Mucosa of descending colon (tissue), 3 donors: ENCODE results near the gene TRDMT1. TPM values are rescaled to one million over a fixed set of nuclear protein-coding genes. Genes with fewer than 3 reads are reported as not detected.

ENCODE experiments used
- ATAC-seq: fragments of 200-7000 bp; cut with Tn5 transposase; one replicate; pipeline ENCODE4 v1.9.1; 2020; ENCODE audit warnings: mild to moderate bottlenecking, moderate library complexity
- DNase-seq, 3 donors: peaks; one replicate each; pipeline ENCODE4 v3.0.0-alpha.2; 2020
- H3K36me3 ChIP-seq: fragments of 200-600 bp; one replicate; pipeline ENCODE4 v1.8.0; 2021; ENCODE audit warnings: low read depth, mild to moderate bottlenecking
- H3K4me1 ChIP-seq: fragments of 200-600 bp; one replicate; pipeline ENCODE4 v1.8.0; 2021; ENCODE audit warnings: low read depth, mild to moderate bottlenecking
- H3K4me3 ChIP-seq: fragments of 200-600 bp; one replicate; pipeline ENCODE4 v1.8.0; 2021; ENCODE audit warnings: mild to moderate bottlenecking
- H3K9me3 ChIP-seq: fragments of 200-600 bp; one replicate; pipeline ENCODE4 v1.8.0; 2021; ENCODE audit warnings: mild to moderate bottlenecking
- intact Hi-C, 2 donors: fragments of 100-400 bp; cut with DNase I in 1 of 2; cut with micrococcal nuclease in 1 of 2; formaldehyde crosslinking; loops; one replicate each; pipeline versions ENCODE4 v1.11.0 to v1.11.1; 2022; cut with DNase I, micrococcal nuclease
- total RNA-seq, 3 donors: library from RNA; stranded (reverse); fragmentation: NEBNext Ultra II Directional in 2 of 3; extraction: Animal tissue kit (Norgen Biotek cat#: 25700) in 2 of 3; gene quantifications; one replicate each; pipeline versions ENCODE4 v1.2.1 to v1.2.4, GENCODE V29; 2021 to 2023
- TF ChIP-seq, protein P1 (sequence below): fragments of 200-600 bp; IDR thresholded peaks from one replicate; pipeline ENCODE4 v1.8.0; 2022; ENCODE audit warnings: antibody characterized with exemption, mild to moderate bottlenecking
- donor health status: DM: no; HTN: no; CAD: no; lungs with moderate emphysema.
- donor health status: DM: no; HTN: no; CAD: no.
- donor health status: DM: no; HTN: yes; CAD: no.

The TRDMT1 gene
- total RNA-seq, 3 donors from 2014 or later, result 4.7 to 7.8 (median 7.4) TPM

DNA sequence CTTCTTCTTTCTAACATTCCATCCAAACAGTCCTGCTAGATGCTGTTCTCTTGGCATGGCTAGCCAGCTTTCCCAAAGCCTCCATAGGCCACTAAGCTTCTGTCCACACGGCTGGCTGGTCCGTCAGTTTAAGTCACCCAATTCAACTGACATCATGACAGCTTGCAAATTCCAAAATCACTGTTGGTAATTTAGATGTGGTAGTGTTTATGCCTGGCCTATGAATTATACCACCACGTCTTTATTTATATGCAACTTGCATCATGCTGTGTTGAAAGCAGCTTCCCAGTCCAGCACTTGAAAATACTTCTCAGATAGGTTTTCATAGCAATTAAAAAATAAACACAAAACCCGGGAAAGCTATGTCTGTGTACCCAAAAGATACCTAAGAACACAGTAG lies 24.3 kb upstream of the TRDMT1 start:
- TF ChIP-seq, protein P1, sequence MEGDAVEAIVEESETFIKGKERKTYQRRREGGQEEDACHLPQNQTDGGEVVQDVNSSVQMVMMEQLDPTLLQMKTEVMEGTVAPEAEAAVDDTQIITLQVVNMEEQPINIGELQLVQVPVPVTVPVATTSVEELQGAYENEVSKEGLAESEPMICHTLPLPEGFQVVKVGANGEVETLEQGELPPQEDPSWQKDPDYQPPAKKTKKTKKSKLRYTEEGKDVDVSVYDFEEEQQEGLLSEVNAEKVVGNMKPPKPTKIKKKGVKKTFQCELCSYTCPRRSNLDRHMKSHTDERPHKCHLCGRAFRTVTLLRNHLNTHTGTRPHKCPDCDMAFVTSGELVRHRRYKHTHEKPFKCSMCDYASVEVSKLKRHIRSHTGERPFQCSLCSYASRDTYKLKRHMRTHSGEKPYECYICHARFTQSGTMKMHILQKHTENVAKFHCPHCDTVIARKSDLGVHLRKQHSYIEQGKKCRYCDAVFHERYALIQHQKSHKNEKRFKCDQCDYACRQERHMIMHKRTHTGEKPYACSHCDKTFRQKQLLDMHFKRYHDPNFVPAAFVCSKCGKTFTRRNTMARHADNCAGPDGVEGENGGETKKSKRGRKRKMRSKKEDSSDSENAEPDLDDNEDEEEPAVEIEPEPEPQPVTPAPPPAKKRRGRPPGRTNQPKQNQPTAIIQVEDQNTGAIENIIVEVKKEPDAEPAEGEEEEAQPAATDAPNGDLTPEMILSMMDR, result no peak
- no peak overlapping the region for H3K4me3 ChIP-seq
- ATAC-seq (no peak), DNase-seq (no peak)
- H3K4me1 ChIP-seq, result peaks cover 5% of the 10 kb centered on the region
- H3K9me3 ChIP-seq, result no peaks in the 10 kb centered on the region
- no peaks in the 10 kb centered on the region for H3K36me3 ChIP-seq
- intact Hi-C loops, result no loop called here

- H3K4me3 ChIP-seq, result no peak overlapping the region
- ATAC-seq (no peak), DNase-seq (no peak)
- intact Hi-C loops, result no loop called here
- TF ChIP-seq, protein P1, result no peak
- H3K4me1 ChIP-seq, result no peaks in the 10 kb centered on the region
- H3K36me3 ChIP-seq, result no peaks in the 10 kb centered on the region
- no peaks in the 10 kb centered on the region for H3K9me3 ChIP-seq
Observed at GRCh38 chr10:17222329-17222728, 20.9 kb upstream of the TRDMT1 start.

GRCh38 chr10:17220652-17221100 lies 19.2 kb upstream of the TRDMT1 start:
- intact Hi-C loops, result no loop called here
- TF ChIP-seq, protein P1, result no peak

DNA sequence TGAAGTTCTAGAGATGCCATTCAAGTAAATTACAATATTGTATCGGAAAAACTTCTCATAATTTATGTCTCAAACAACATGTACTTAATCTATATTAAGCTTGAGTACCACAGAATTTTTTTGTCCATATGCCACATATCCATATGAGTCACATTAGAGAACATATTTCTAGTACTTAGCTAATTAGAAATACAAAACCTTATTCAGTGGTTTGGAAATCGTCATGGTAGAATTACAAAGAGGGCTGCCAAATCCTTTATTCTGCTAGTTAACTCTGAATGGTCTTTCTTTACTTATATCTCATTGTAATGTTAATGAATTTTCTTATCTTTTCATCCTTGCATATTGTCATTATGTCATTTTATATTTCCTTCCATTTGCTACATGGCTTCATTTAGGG lies 17.6 kb upstream of the TRDMT1 start:
- ATAC-seq (no peak), DNase-seq (no peak)
- no peaks in the 10 kb centered on the region for H3K36me3 ChIP-seq
- H3K4me1 ChIP-seq, result no peaks in the 10 kb centered on the region
- no peaks in the 10 kb centered on the region for H3K9me3 ChIP-seq
- intact Hi-C loops, result no loop called here
- H3K4me3 ChIP-seq, result no peak overlapping the region
- TF ChIP-seq, protein P1, result no peak

More at GRCh38 chr10:17220652-17221100, 19.2 kb upstream of the TRDMT1 start:
- no peak overlapping the region for H3K4me3 ChIP-seq
- DNase-seq (no peak), ATAC-seq (no peak)
- H3K9me3 ChIP-seq, result no peaks in the 10 kb centered on the region
- no peaks in the 10 kb centered on the region for H3K4me1 ChIP-seq
- no peaks in the 10 kb centered on the region for H3K36me3 ChIP-seq

GRCh38 chr10:17217631-17218232 lies 16.3 kb upstream of the TRDMT1 start:
- Histone ChIP-seq H3K9me3 (no peaks in the 10 kb centered on the region), H3K4me1 (no peaks in the 10 kb centered on the region), H3K36me3 (no peaks in the 10 kb centered on the region), H3K4me3 (no peak overlapping the region)
- intact Hi-C loops, result no loop called here
- ATAC-seq (no peak), DNase-seq (no peak)
- TF ChIP-seq, protein P1, result no peak
